HG03378 (cell line): ENCODE data around the gene PCNX3.

Experiments
- ATAC-seq: cut with Tn5 transposase; IDR thresholded peaks from one replicate; pipeline ENCODE4 v1.9.1; 2021; ENCODE audit warnings: mild to moderate bottlenecking, moderate library complexity; ENCODE audit not compliant: unreplicated experiment

Gene PCNX3

GRCh38 chr11:65596520-65596919 is 19.1 kb upstream of the PCNX3 start:
- ATAC-seq = no peak

GRCh38 chr11:65598258-65598699 is 17.3 kb upstream of the PCNX3 start:
- no peak for ATAC-seq

- ATAC-seq = no peak
Observed at GRCh38 chr11:65599216-65599954, 16.2 kb upstream of the PCNX3 start.

GRCh38 chr11:65599955-65600246 is 15.7 kb upstream of the PCNX3 start:
- ATAC-seq = no peak

GRCh38 chr11:65604258-65604657 is 11.3 kb upstream of the PCNX3 start:
- ATAC-seq = no peak

- no peak for ATAC-seq
Observed at GRCh38 chr11:65606876-65607613, 8.5 kb upstream of the PCNX3 start.

- no peak for ATAC-seq
Observed at GRCh38 chr11:65607614-65608426, 7.8 kb upstream of the PCNX3 start.

- ATAC-seq = no peak
Observed at GRCh38 chr11:65609229-65609628, 6.3 kb upstream of the PCNX3 start.

GRCh38 chr11:65609665-65610064 is 5.9 kb upstream of the PCNX3 start:
- no peak for ATAC-seq

- ATAC-seq = no peak
Observed at GRCh38 chr11:65610404-65610803, 5.2 kb upstream of the PCNX3 start.

GRCh38 chr11:65611028-65611757 is 4.4 kb upstream of the PCNX3 start:
- no peak for ATAC-seq

GRCh38 chr11:65611758-65612603 is 3.6 kb upstream of the PCNX3 start:
- ATAC-seq = no peak

- no peak for ATAC-seq
Observed at GRCh38 chr11:65612691-65613090, 2.9 kb upstream of the PCNX3 start.

- ATAC-seq = no peak
Observed at GRCh38 chr11:65613091-65613928, 2.3 kb upstream of the PCNX3 start.

- ATAC-seq = no peak
Observed at GRCh38 chr11:65615950-65616574, 486 bp downstream of the PCNX3 start.

- no peak for ATAC-seq
Observed at GRCh38 chr11:65616575-65617001, 1.0 kb downstream of the PCNX3 start.

GRCh38 chr11:65617136-65617850 is 1.7 kb downstream of the PCNX3 start:
- ATAC-seq = no peak
